GM12878 (cell line): Measurements from ENCODE around the gene TP73. TPM values are rescaled to one million over a fixed set of nuclear protein-coding genes. Genes with fewer than 3 reads are reported as not detected.

Experiments
- CEBPZ ChIP-seq: fragments of 150-350 bp; IDR thresholded peaks from 2 replicates; pipeline ENCODE4 v1.6.1; 2016; ENCODE audit warnings: low read depth, low read length
- CREB1 ChIP-seq: IDR thresholded peaks from 2 replicates; pipeline ENCODE4 v1.6.1; 2012; ENCODE audit warnings: low read depth, mild to moderate bottlenecking, inconsistent platforms
- CREM ChIP-seq: IDR thresholded peaks from 2 replicates; pipeline ENCODE4 v1.6.1; 2014; ENCODE audit warnings: antibody characterized with exemption, low read depth
- DPF2 ChIP-seq: fragments of 450-650 bp; IDR thresholded peaks from 2 replicates; pipeline ENCODE4 v1.6.1; 2017; ENCODE audit warnings: mild to moderate bottlenecking
- E2F4 ChIP-seq: IDR thresholded peaks from 2 replicates; pipeline ENCODE4 v1.6.1; 2012; ENCODE audit warnings: low read depth, low read length, improper control_type of control experiment
- EED ChIP-seq: sonication (generic); IDR thresholded peaks from 2 replicates; pipeline ENCODE4 v1.6.1; 2016; ENCODE audit warnings: antibody characterized with exemption, low read depth
- EZH2 ChIP-seq: IDR thresholded peaks from 2 replicates; pipeline ENCODE4 v1.6.1; 2012; ENCODE audit warnings: low read depth, mild to moderate bottlenecking, control low read depth, inconsistent platforms, low read length, borderline replicate concordance; ENCODE audit not compliant: control insufficient read depth
- JUNB ChIP-seq: IDR thresholded peaks from 2 replicates; pipeline ENCODE4 v1.6.1; 2016; ENCODE audit warnings: antibody characterized with exemption, mild to moderate bottlenecking
- MEF2B ChIP-seq: fragments of 450-650 bp; IDR thresholded peaks from 2 replicates; pipeline ENCODE4 v1.6.1; 2018; ENCODE audit warnings: mild to moderate bottlenecking, moderate library complexity; ENCODE audit not compliant: partially characterized antibody, poor library complexity, severe bottlenecking
- RELA ChIP-seq: fragments of 450-650 bp; IDR thresholded peaks from 2 replicates; pipeline ENCODE4 v1.8.0; 2014; ENCODE audit warnings: borderline replicate concordance; ENCODE audit not compliant: partially characterized antibody
- SMARCA5 ChIP-seq: fragments of 450-650 bp; IDR thresholded peaks from 2 replicates; pipeline ENCODE4 v1.6.1; 2017; ENCODE audit warnings: mild to moderate bottlenecking
- SMC3 ChIP-seq: IDR thresholded peaks from 2 replicates; pipeline ENCODE4 v1.6.1; 2011; ENCODE audit warnings: low read length, improper control_type of control experiment, borderline replicate concordance
- SP1 ChIP-seq: IDR thresholded peaks from one replicate; pipeline ENCODE4 v1.6.1; 2011; ENCODE audit warnings: low read depth, low read length
- ZBTB33 ChIP-seq: fragments of 450-650 bp; IDR thresholded peaks from 2 replicates; pipeline ENCODE4 v1.6.1; 2017; ENCODE audit warnings: mild to moderate bottlenecking
- ZBTB40 ChIP-seq: fragments of 450-650 bp; IDR thresholded peaks from 2 replicates; pipeline ENCODE4 v1.6.1; 2016; ENCODE audit warnings: mild to moderate bottlenecking, moderate library complexity, borderline replicate concordance
- polyA plus RNA-seq, 11 experiments: library from polyadenylated mRNA; depleted of rRNA in 4 of 11; unstranded in 6 of 11; stranded (reverse) in 5 of 11; fragments of >200 nt; fragmentation: Nextera tagmentation in 4 of 11; fragmentation: Illumina TruSeq in 1 of 11; extraction: Ambion mirVana in 4 of 11; extraction: Trizol in 1 of 11; gene quantifications; 1 replicate in 1 of 11; 2 replicates in 10 of 11; pipeline versions ENCODE4 v1.2.1 to v1.2.3, GENCODE V29; 2011 to 2016; ENCODE audit warnings: inconsistent platforms in 2 of 11, missing spikeins in 2 of 11, low read depth in 1 of 11
- total RNA-seq, 4 experiments: library from RNA; depleted of rRNA in 3 of 4; stranded (reverse); fragments of >200 nt in 3 of 4; fragmentation: Illumina TruSeq in 1 of 4; extraction: Trizol in 1 of 4; gene quantifications; 2 replicates each; pipeline versions ENCODE4 v1.2.1 to v1.2.3, GENCODE V29; 2013 to 2021

The TP73 gene
- total and polyA plus RNA-seq, 10 of the 15 experiments (the other 5 are each of a cell fraction or from before 2014, with no cell fraction given), result 0.08 to 54.2 (median 14.9) TPM

GRCh38 chr1:3660704-3661103, 8.4 kb downstream of the TP73 start (continued):
- TF ChIP-seq DPF2 (no peak), EED (no peak), MEF2B (no peak), SP1 (no peak), JUNB (peak; percentile 38), CREB1 (peak; percentile 82), SMC3 (no peak), CREM (peak; percentile 68), RELA (no peak), SMARCA5 (no peak), EZH2 (no peak), ZBTB33 (no peak), E2F4 (no peak), CEBPZ (no peak), ZBTB40 (no peak)
